Measurements from ENCODE around the gene COX6B2. TPM values are rescaled to one million over a fixed set of nuclear protein-coding genes. Genes with fewer than 3 reads are reported as not detected.

COX6B2 gene
- total RNA-seq, 2 experiments from 2014 or later: not detected

DNA sequence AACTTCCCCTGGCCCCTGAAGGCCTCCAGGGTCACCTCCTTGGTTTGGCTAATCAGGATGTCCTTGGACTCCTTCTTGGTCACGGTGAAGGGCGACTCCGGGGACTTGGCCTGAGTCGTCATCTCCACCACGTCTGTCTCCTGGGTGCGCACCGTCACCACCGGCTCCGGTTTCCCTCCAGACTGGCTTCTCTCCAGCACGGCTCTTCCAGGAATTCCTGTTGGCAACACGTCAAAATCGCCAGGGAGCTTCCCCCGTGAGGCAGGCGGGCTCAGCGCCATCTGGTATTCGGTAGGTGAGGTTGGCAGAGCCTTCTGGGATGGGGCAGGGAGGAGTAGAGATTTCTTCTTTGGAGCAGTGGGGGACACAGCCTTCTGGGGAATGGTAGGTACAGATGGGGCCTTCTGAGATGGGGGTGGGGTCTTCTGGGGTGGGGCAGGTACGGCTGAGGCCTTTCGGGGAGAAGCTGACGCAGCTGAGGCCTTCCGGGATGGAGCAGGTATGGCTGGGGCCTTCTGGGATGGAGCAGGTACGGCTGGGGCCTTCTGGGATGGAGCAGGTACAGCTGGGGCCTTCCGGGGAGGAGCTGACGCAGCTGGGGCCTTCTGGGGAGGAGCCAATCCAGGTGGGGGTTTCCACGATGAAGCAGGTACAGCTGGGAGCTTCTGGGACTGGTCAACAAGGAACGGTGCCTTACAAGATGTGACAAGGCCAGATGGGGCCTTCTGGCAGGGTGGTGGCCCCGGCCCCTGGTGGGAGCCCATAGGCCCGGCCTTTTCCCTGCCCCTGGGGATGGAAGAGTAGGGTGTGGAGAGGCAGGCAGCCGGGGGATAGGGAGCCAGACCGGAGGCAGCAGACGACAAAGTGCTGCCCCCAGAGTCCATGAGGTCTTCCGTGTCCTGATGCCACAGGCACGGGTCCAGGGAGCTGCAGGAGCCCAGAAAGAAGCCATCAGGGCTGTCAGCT, 4.7 kb upstream of the COX6B2 start:
- H3K9me2 ChIP-seq (ENCODE audit: insufficient read depth, low read length): no peaks in the 10 kb centered on the region
- no peak for DNase-seq (ENCODE audit: low spot score)
- POLR2A ChIA-PET: no interaction called here
- H2AFZ ChIP-seq (ENCODE audit: low read length): no peak overlapping the region
- H3K4me3 ChIP-seq (ENCODE audit: low read depth, low read length, poor library complexity, severe bottlenecking): no peak overlapping the region
- BruUV-seq (replicated peaks): no TSS peak
- no peaks in the 10 kb centered on the region for H4K20me1 ChIP-seq (ENCODE audit: insufficient read depth, low read length)
- TF ChIP-seq, protein P1, sequence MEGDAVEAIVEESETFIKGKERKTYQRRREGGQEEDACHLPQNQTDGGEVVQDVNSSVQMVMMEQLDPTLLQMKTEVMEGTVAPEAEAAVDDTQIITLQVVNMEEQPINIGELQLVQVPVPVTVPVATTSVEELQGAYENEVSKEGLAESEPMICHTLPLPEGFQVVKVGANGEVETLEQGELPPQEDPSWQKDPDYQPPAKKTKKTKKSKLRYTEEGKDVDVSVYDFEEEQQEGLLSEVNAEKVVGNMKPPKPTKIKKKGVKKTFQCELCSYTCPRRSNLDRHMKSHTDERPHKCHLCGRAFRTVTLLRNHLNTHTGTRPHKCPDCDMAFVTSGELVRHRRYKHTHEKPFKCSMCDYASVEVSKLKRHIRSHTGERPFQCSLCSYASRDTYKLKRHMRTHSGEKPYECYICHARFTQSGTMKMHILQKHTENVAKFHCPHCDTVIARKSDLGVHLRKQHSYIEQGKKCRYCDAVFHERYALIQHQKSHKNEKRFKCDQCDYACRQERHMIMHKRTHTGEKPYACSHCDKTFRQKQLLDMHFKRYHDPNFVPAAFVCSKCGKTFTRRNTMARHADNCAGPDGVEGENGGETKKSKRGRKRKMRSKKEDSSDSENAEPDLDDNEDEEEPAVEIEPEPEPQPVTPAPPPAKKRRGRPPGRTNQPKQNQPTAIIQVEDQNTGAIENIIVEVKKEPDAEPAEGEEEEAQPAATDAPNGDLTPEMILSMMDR (conservative IDR thresholded peaks at IDR 0.05; ENCODE audit: low read length): no peak
- TF ChIP-seq EZH2phosphoT487 (IDR thresholded peaks at IDR 0.05; ENCODE audit: borderline replicate concordance, low read depth, low read length): no peak
- no peaks in the 10 kb centered on the region for H3K79me2 ChIP-seq (ENCODE audit: insufficient read depth, low read depth, low read length)
- no peak overlapping the region for H3K4me2 ChIP-seq (ENCODE audit: low read length)
- no peak overlapping the region for H3K27ac ChIP-seq (ENCODE audit: low read depth, low read length, poor library complexity, severe bottlenecking)
- intact Hi-C loops (cut with micrococcal nuclease; ENCODE audit: unreplicated experiment): no loop called here
- H3K9me3 ChIP-seq (ENCODE audit: low read length): no peaks in the 10 kb centered on the region
- H3K36me3 ChIP-seq (ENCODE audit: insufficient read depth, low read length): no peaks in the 10 kb centered on the region
- CTCF ChIA-PET (ENCODE audit: unreplicated experiment): no interaction called here
- peaks cover 5% of the 10 kb centered on the region for H3K4me1 ChIP-seq (ENCODE audit: insufficient read depth, low read length, poor library complexity, severe bottlenecking)

- intact Hi-C loops (cut with micrococcal nuclease; ENCODE audit: unreplicated experiment): no loop called here
- no peak for DNase-seq (ENCODE audit: low spot score)
- no peaks in the 10 kb centered on the region for H3K36me3 ChIP-seq (ENCODE audit: insufficient read depth, low read length)
- no peak overlapping the region for H2AFZ ChIP-seq (ENCODE audit: low read length)
- no peak overlapping the region for H3K27ac ChIP-seq (ENCODE audit: low read depth, low read length, poor library complexity, severe bottlenecking)
- no TSS peak for BruUV-seq (replicated peaks)
- POLR2A ChIA-PET: no interaction called here
- H4K20me1 ChIP-seq (ENCODE audit: insufficient read depth, low read length): no peaks in the 10 kb centered on the region
- no peaks in the 10 kb centered on the region for H3K9me2 ChIP-seq (ENCODE audit: insufficient read depth, low read length)
- CTCF ChIA-PET (ENCODE audit: unreplicated experiment): no interaction called here
- TF ChIP-seq, protein P1 (conservative IDR thresholded peaks at IDR 0.05; ENCODE audit: low read length): no peak
- no peak for TF ChIP-seq EZH2phosphoT487 (IDR thresholded peaks at IDR 0.05; ENCODE audit: borderline replicate concordance, low read depth, low read length)
- H3K4me1 ChIP-seq (ENCODE audit: insufficient read depth, low read length, poor library complexity, severe bottlenecking): peaks cover 9% of the 10 kb centered on the region
- no peaks in the 10 kb centered on the region for H3K9me3 ChIP-seq (ENCODE audit: low read length)
- H3K4me2 ChIP-seq (ENCODE audit: low read length): no peak overlapping the region
- no peaks in the 10 kb centered on the region for H3K79me2 ChIP-seq (ENCODE audit: insufficient read depth, low read depth, low read length)
- H3K4me3 ChIP-seq (ENCODE audit: low read depth, low read length, poor library complexity, severe bottlenecking): no peak overlapping the region
Observed at GRCh38 chr19:55358493-55358892, 4.0 kb upstream of the COX6B2 start.

Measured in OCI-LY7 (cell line).